ENCODE measurements around the gene RAD51B. TPM values are rescaled to one million over a fixed set of nuclear protein-coding genes. Genes with fewer than 3 reads are reported as not detected.

The RAD51B gene
- 9.9 and 17.2 TPM in 2 replicates for total RNA-seq

DNA sequence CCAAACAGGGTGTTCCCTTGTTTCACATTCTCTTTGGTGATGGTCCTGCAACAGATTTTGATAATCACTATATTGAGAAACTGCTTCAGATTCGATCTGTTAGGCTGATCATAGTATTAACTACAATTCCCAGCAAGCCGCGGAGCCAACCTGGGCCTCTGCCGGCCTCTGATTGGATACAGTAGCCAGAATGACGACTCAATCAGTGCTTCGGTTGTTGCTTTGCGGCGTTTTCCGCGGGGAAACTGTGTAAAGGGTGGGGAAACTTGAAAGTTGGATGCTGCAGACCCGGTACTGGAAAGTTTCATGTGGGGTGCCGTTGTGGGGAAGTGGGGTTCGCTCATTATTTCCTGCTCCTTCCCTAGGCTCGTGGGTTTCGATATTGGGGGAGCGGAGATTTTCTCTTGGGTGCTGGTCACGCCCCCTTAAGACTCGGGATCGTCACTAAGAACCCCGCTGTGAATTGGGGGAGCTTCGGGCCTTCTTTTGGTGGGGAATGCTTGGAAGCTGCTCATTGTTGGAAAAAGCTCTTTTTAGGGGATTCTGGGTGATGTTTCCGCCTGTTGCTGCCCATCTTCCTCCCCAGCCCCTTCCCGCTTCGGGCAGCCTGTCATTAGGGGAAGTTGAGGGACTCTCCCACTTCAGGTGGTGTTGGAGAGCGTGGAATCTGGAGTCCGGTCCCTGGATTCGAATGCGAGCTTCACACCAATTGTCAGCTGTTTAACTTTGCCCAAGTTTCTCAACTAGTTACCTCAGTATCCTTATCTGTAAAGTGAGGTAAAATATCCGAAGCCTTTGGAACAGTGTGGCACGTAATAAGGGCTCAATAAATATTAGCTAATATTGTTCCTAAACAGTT, at the start of gene RAD51B:
RAD51B (plus strand) TSS at position 217 of the 859 bp plus-strand sequence.

DNA sequence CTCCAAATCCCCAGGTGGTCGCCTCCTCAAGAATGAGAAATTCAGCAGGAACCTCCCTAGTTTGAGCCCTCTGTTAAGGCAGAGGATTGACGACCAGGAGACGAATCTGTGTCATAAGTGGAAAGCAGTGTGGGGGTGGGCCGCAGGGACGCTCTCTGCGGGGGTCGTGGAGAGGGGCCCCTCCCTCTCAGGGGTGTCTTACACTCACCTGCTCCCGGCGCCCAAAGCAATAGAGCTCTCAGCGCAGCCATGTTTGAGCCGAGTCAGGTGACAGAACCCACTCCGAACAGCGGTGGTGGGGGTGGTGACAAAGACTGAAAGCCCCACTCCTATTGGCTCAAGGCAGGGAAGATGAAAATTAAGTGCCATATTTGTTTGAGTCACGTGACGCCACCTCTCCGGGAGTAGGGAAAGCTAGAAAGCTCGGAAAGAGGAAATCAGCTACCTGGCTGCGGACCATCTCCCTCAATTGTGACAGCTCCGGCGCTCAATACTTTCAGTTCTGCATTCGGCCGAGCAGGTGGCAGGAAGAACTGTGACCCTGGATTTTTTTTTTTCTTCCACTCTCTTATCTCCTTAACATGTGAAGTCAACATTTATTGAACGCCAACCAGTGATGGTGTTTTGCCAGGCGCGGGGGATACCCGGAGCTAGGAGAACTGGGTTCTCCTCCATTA, 3.1 kb upstream of the RAD51B start, which contains the start of gene ZFYVE26:
ZFYVE26 (minus strand) TSS at position 265 of the 677 bp plus-strand sequence. CDS start 627 bp downstream, outside the sequence.

Other genes with a start within 250 kb of the RAD51B start
- gene PIGH, start 219.5 kb upstream of the RAD51B start, total RNA-seq = 20.2 and 26.0 TPM in 2 replicates
- 26.7 and 112 TPM in 2 replicates for gene ARG2, start 199.9 kb upstream of the RAD51B start, total RNA-seq
- gene VTI1B, start 145.1 kb upstream of the RAD51B start, total RNA-seq = 58.4 and 64.9 TPM in 2 replicates
- 133 and 140 TPM in 2 replicates for gene RDH11, start 124.0 kb upstream of the RAD51B start, total RNA-seq
- 0.78 and 1.4 TPM in 2 replicates for gene RDH12, start 117.9 kb upstream of the RAD51B start, total RNA-seq
- gene ZFYVE26, start 3.2 kb upstream of the RAD51B start, total RNA-seq = 15.7 and 24.6 TPM in 2 replicates